SU-DHL-6 (cell line): ENCODE measurements around the gene A3GALT2.

Source experiments
- EZH2phosphoT487 ChIP-seq: fragments of 200-600 bp; sonication (generic), shearing (Covaris generic); conservative IDR thresholded peaks from 2 replicates; pipeline ENCODE4 v1.6.1; 2018; ENCODE audit warnings: mild to moderate bottlenecking, antibody characterized with exemption, low read length, moderate library complexity, mixed read lengths
- TF ChIP-seq, protein P1 (sequence below): fragments of 200-600 bp; sonication (generic); IDR thresholded peaks from one replicate; pipeline ENCODE4 v1.5.1; 2017; ENCODE audit warnings: antibody characterized with exemption, mild to moderate bottlenecking, low read length, moderate library complexity; ENCODE audit not compliant: insufficient read depth, poor library complexity, severe bottlenecking

DNA sequence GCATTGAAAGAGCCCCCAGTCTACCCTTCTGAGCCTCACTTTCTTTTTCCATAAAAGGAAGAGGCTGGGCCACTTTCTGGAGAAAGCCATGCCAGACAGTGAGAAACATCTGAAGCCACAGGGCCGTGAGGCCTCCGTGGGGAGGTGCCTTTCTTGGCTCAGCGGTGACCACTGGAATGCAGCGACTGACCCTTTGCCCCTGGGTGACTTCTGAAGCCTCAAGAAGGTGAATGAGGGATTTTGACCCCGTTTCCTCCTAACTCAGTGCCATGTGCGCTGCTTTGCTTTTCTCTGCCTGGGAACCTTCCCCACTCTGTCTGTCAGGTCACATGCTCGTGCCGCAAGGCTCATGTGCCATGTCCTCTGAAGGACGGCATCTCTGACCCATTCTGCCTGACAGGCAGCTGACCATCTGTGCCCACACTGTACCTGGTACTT lies 44.7 kb upstream of the A3GALT2 start:
- TF ChIP-seq, protein P1, sequence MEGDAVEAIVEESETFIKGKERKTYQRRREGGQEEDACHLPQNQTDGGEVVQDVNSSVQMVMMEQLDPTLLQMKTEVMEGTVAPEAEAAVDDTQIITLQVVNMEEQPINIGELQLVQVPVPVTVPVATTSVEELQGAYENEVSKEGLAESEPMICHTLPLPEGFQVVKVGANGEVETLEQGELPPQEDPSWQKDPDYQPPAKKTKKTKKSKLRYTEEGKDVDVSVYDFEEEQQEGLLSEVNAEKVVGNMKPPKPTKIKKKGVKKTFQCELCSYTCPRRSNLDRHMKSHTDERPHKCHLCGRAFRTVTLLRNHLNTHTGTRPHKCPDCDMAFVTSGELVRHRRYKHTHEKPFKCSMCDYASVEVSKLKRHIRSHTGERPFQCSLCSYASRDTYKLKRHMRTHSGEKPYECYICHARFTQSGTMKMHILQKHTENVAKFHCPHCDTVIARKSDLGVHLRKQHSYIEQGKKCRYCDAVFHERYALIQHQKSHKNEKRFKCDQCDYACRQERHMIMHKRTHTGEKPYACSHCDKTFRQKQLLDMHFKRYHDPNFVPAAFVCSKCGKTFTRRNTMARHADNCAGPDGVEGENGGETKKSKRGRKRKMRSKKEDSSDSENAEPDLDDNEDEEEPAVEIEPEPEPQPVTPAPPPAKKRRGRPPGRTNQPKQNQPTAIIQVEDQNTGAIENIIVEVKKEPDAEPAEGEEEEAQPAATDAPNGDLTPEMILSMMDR = no peak
- TF ChIP-seq EZH2phosphoT487 = no peak
